ENCODE data around the gene ITCH. TPM values are rescaled to one million over a fixed set of nuclear protein-coding genes. Genes with fewer than 3 reads are reported as not detected.

ITCH gene
- total RNA-seq, 1 donor from 2014 or later: 42.7 TPM

GRCh38 chr20:34541917-34542316, 178.8 kb downstream of the ITCH start:
- DNase-seq (ENCODE audit: low read depth): no peak
- no peak overlapping the region for H3K4me3 ChIP-seq (ENCODE audit: low read depth, low read length)
- TF ChIP-seq, protein P1, sequence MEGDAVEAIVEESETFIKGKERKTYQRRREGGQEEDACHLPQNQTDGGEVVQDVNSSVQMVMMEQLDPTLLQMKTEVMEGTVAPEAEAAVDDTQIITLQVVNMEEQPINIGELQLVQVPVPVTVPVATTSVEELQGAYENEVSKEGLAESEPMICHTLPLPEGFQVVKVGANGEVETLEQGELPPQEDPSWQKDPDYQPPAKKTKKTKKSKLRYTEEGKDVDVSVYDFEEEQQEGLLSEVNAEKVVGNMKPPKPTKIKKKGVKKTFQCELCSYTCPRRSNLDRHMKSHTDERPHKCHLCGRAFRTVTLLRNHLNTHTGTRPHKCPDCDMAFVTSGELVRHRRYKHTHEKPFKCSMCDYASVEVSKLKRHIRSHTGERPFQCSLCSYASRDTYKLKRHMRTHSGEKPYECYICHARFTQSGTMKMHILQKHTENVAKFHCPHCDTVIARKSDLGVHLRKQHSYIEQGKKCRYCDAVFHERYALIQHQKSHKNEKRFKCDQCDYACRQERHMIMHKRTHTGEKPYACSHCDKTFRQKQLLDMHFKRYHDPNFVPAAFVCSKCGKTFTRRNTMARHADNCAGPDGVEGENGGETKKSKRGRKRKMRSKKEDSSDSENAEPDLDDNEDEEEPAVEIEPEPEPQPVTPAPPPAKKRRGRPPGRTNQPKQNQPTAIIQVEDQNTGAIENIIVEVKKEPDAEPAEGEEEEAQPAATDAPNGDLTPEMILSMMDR (conservative IDR thresholded peaks at IDR 0.05; ENCODE audit: low read depth, low read length): no peak

GRCh38 chr20:34542439-34542838, 179.4 kb downstream of the ITCH start:
- TF ChIP-seq, protein P1 (conservative IDR thresholded peaks at IDR 0.05; ENCODE audit: low read depth, low read length): no peak
- no peak overlapping the region for H3K4me3 ChIP-seq (ENCODE audit: low read depth, low read length)
- no peak for DNase-seq (ENCODE audit: low read depth)

DNA sequence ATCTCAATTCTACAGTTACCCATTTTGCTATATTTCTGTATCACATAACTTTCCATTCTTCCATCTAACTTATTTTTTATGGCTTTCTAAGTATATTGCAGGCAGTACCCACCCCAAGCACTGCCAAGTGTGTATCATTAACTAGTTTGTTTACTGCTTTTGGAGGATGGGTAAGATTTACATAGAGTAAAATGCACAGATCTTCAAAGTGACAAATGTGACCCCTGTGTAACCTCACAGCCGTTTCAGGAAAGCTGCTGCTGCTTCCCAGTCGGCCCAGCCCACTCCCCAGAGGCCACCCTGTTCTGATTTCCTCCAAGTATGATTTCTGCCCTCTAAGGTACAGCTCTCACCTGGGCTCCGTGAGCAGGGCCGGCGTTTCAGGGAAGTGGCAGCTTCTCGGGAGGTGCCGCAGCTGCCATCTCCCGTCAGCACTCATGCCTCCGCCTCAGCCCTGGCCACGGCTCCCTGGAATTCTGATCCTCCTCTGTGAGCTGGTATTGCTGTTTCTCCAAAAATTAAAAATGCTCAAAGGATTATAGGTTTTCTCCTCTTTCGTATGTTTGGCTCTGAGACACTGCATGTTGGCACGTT, 180.5 kb downstream of the ITCH start:
- no peak overlapping the region for H3K4me3 ChIP-seq (ENCODE audit: low read depth, low read length)
- no peak for DNase-seq (ENCODE audit: low read depth)
- TF ChIP-seq, protein P1 (conservative IDR thresholded peaks at IDR 0.05; ENCODE audit: low read depth, low read length): no peak

DNA sequence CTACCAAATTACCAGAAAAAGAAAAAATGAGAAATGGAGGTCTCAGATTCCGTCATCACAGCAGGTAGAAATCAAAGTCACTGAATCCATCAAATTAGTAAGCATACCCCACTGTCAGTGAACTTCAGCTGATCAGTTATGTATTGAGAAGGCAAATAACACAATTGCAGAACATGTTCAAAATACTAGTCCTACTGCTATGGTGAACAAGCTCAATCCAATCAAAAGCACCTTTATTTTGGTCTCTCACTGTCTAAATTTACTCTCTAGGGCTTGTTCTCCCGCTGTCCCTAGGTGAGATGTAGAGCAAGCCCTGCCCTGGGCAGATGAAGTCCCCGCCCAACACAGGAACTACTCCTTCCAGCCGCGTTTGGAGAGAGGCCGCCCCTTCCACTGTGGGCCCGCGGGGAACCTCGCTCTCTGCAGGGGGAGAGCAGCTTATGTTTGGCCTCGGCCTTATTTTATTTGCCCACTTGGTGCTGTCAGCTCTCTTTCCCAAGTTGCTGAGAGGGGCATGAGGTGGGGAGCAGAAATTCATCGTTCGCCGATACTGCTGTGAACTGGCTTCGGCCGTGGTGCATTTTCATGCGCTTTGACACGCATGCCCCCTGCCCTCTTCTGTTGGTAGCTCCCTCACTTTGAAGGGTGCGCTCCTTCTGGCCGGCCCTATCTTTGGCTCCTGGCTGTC, 181.2 kb downstream of the ITCH start:
- no peak overlapping the region for H3K4me3 ChIP-seq (ENCODE audit: low read depth, low read length)
- no peak for DNase-seq (ENCODE audit: low read depth)
- TF ChIP-seq, protein P1 (conservative IDR thresholded peaks at IDR 0.05; ENCODE audit: low read depth, low read length): no peak

- no peak for DNase-seq (ENCODE audit: low read depth)
- no peak overlapping the region for H3K4me3 ChIP-seq (ENCODE audit: low read depth, low read length)
- TF ChIP-seq, protein P1 (conservative IDR thresholded peaks at IDR 0.05; ENCODE audit: low read depth, low read length): no peak
Measured at GRCh38 chr20:34546751-34547181, 183.7 kb downstream of the ITCH start.

- H3K4me3 ChIP-seq (ENCODE audit: low read depth, low read length): no peak overlapping the region
- TF ChIP-seq, protein P1 (conservative IDR thresholded peaks at IDR 0.05; ENCODE audit: low read depth, low read length): no peak
- no peak for DNase-seq (ENCODE audit: low read depth)
Measured at GRCh38 chr20:34547844-34548613, 185.0 kb downstream of the ITCH start.
